Activated T-cell treated with anti-CD3 and anti-CD28 coated beads for 4 hours (primary cell): ENCODE measurements around the gene LINC01488.

ENCODE experiments used
- DNase-seq: peaks from one replicate; pipeline ENCODE4 v3.0.0-alpha.2; 2020

Gene LINC01488

GRCh38 chr11:69463995-69464960, 17.2 kb upstream of the LINC01488 start:
- DNase-seq = no peak

GRCh38 chr11:69465236-69466000, 16.0 kb upstream of the LINC01488 start:
- DNase-seq = no peak

GRCh38 chr11:69466039-69466438, 15.4 kb upstream of the LINC01488 start:
- no peak for DNase-seq

GRCh38 chr11:69467196-69467595, 14.3 kb upstream of the LINC01488 start:
- DNase-seq = no peak

GRCh38 chr11:69467646-69468045, 13.8 kb upstream of the LINC01488 start:
- no peak for DNase-seq

GRCh38 chr11:69468221-69468620, 13.2 kb upstream of the LINC01488 start:
- no peak for DNase-seq

- DNase-seq = no peak
Observed at GRCh38 chr11:69468911-69469885, 12.3 kb upstream of the LINC01488 start.

GRCh38 chr11:69470301-69470700, 11.2 kb upstream of the LINC01488 start:
- DNase-seq = no peak

GRCh38 chr11:69470793-69471728, 10.4 kb upstream of the LINC01488 start:
- no peak for DNase-seq

- no peak for DNase-seq
Observed at GRCh38 chr11:69471729-69472540, 9.5 kb upstream of the LINC01488 start.

- DNase-seq = no peak
Observed at GRCh38 chr11:69472541-69473275, 8.8 kb upstream of the LINC01488 start.

GRCh38 chr11:69473276-69473845, 8.1 kb upstream of the LINC01488 start:
- no peak for DNase-seq

GRCh38 chr11:69474736-69475135, 6.7 kb upstream of the LINC01488 start:
- no peak for DNase-seq

GRCh38 chr11:69475141-69475865, 6.2 kb upstream of the LINC01488 start:
- no peak for DNase-seq

GRCh38 chr11:69475866-69476471, 5.5 kb upstream of the LINC01488 start:
- DNase-seq = no peak

- DNase-seq = no peak
Observed at GRCh38 chr11:69476509-69476961, 4.9 kb upstream of the LINC01488 start.

GRCh38 chr11:69477086-69477485, 4.4 kb upstream of the LINC01488 start:
- no peak for DNase-seq

- no peak for DNase-seq
Observed at GRCh38 chr11:69479591-69480271, 1.7 kb upstream of the LINC01488 start.
